ENCODE data around the gene ELMO1. TPM values are rescaled to one million over a fixed set of nuclear protein-coding genes. Genes with fewer than 3 reads are reported as not detected.

ELMO1 gene
- total and polyA plus RNA-seq, 11 donors, result 6.9 to 38.6 (median 14.7) TPM

- H3K36me3 ChIP-seq, result peaks cover 0 to 69% (median 9%) of the 10 kb centered on the region in 9 donors
- peaks cover 0 to 11% (median 0%) of the 10 kb centered on the region in 12 donors for H3K9me3 ChIP-seq
- WGBS, 4 donors, result 0 to 2% (median 1%) methylated on average over 5 of the region's 5 CpGs
- H3K4me3 ChIP-seq, result no peak overlapping the region
- intact Hi-C loops (cut with DNase I), result loop anchor here in 9 of 10 donors (2.0 to 10.0 kb wide), 7 partner anchors 240 to 624 kb away; partner anchors contain the start of gene ELMO1 (in 1 of the 9)
- peak overlapping the region; percentile 6 to 75 (median 56) for H3K27ac ChIP-seq
- H3K27me3 ChIP-seq, result no peaks in the 10 kb centered on the region
- ATAC-seq, result peak; percentile 85 to 93 (median 90)
- H3K4me1 ChIP-seq, result peaks cover 0 to 33% (median 22%) of the 10 kb centered on the region in 12 donors
- DNase-seq, result peak in 4 of 5 donors; percentile 73 to 76 (median 74)
- TF ChIP-seq, protein P1, sequence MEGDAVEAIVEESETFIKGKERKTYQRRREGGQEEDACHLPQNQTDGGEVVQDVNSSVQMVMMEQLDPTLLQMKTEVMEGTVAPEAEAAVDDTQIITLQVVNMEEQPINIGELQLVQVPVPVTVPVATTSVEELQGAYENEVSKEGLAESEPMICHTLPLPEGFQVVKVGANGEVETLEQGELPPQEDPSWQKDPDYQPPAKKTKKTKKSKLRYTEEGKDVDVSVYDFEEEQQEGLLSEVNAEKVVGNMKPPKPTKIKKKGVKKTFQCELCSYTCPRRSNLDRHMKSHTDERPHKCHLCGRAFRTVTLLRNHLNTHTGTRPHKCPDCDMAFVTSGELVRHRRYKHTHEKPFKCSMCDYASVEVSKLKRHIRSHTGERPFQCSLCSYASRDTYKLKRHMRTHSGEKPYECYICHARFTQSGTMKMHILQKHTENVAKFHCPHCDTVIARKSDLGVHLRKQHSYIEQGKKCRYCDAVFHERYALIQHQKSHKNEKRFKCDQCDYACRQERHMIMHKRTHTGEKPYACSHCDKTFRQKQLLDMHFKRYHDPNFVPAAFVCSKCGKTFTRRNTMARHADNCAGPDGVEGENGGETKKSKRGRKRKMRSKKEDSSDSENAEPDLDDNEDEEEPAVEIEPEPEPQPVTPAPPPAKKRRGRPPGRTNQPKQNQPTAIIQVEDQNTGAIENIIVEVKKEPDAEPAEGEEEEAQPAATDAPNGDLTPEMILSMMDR (IDR thresholded peaks at IDR 0.05), result peak; percentile 51 to 82 (median 59)
- no peak for TF ChIP-seq POLR2A (IDR thresholded peaks at IDR 0.05)
Measured at GRCh38 chr7:37208528-37208927, 240.1 kb downstream of the ELMO1 start.

GRCh38 chr7:37206192-37206591 is 242.5 kb downstream of the ELMO1 start:
- DNase-seq (no peak), ATAC-seq (no peak)
- Histone ChIP-seq H3K4me3 (no peak overlapping the region), H3K4me1 (peaks cover 0 to 26% (median 22%) of the 10 kb centered on the region in 12 donors), H3K36me3 (peaks cover 0 to 52% (median 10%) of the 10 kb centered on the region in 9 donors), H3K27ac (no peak overlapping the region), H3K9me3 (peaks cover 0 to 17% (median 0%) of the 10 kb centered on the region in 12 donors), H3K27me3 (no peaks in the 10 kb centered on the region)
- intact Hi-C loops (cut with DNase I), result loop anchor here in 7 of 10 donors (5.0 to 10.0 kb wide), 4 partner anchors 291 to 626 kb away; no protein-coding TSS in a partner anchor
- TF ChIP-seq, protein P1 (IDR thresholded peaks at IDR 0.05), result no peak
- no peak for TF ChIP-seq POLR2A (IDR thresholded peaks at IDR 0.05)
- 93 to 97% (median 96%) methylated on average over 3 of the region's 3 CpGs for WGBS, 4 donors

GRCh38 chr7:37205451-37205850 is 243.2 kb downstream of the ELMO1 start:
- no peak for DNase-seq
- Histone ChIP-seq H3K4me1 (peaks cover 0 to 33% (median 22%) of the 10 kb centered on the region in 12 donors), H3K27ac (no peak overlapping the region), H3K4me3 (no peak overlapping the region), H3K36me3 (peaks cover 0 to 47% (median 10%) of the 10 kb centered on the region in 9 donors), H3K9me3 (peaks cover 0 to 17% (median 0%) of the 10 kb centered on the region in 12 donors), H3K27me3 (no peaks in the 10 kb centered on the region)
- WGBS, 4 donors, result 74 to 92% (median 81%) methylated on average over 6 of the region's 6 CpGs
- intact Hi-C loops (cut with DNase I), result loop anchor here in 7 of 10 donors (5.0 to 10.0 kb wide), 4 partner anchors 292 to 627 kb away; no protein-coding TSS in a partner anchor
- no peak for TF ChIP-seq POLR2A (IDR thresholded peaks at IDR 0.05)
- TF ChIP-seq, protein P1 (IDR thresholded peaks at IDR 0.05), result no peak
- no peak for ATAC-seq

DNA sequence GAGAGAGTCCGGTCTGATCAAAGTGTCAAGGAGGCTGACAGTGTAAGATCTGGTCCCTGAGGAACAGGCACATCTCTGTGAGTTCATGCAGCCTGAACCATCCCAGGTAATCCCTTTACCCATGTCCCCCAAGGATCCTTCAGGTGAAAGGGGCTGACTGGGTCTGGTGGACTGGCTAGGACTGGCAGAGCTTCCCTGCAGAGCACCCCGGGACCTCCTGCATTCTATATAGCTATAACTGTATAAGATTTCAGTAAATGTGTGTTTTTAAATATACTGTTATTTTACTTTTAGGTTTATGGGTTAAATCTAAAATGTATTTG is 246.8 kb downstream of the ELMO1 start:
- intact Hi-C loops (cut with DNase I), result loop anchor here in 4 of 10 donors (5.0 to 10.0 kb wide), 4 partner anchors 215 to 715 kb away; no protein-coding TSS in a partner anchor
- ATAC-seq (peak in 2 of 4 donors; percentile 10 to 18), DNase-seq (no peak)
- Histone ChIP-seq H3K27ac (peak overlapping the region in 2 of 12 donors; percentile 62 to 82), H3K4me3 (no peak overlapping the region), H3K9me3 (peaks cover 0 to 17% (median 0%) of the 10 kb centered on the region in 12 donors), H3K4me1 (peaks cover 0 to 42% (median 20%) of the 10 kb centered on the region in 12 donors), H3K27me3 (no peaks in the 10 kb centered on the region), H3K36me3 (peaks cover 0 to 34% (median 10%) of the 10 kb centered on the region in 9 donors)
- WGBS, 4 donors, result 19 to 47% (median 36%) methylated on average over 2 of the region's 2 CpGs
- TF ChIP-seq POLR2A (IDR thresholded peaks at IDR 0.05), result no peak
- TF ChIP-seq, protein P1 (IDR thresholded peaks at IDR 0.05), result no peak

Measured in heart left ventricle (tissue), 16 donors.